Stimulated activated CD4-positive, alpha-beta T cell treated with anti-CD3 and anti-CD28 coated beads, Interleukin-15, amount 100 ng/mL, for 24 hours (primary cell): ENCODE results near the gene PSMA3.
"Not testable (repeated sequence)": the region's sequence is repeated elsewhere in the genome, so short reads cannot be mapped to it uniquely, and the experiment has no call there.

Experiments
- DNase-seq: peaks from one replicate; pipeline ENCODE4 v3.0.0-alpha.2; 2020

Gene PSMA3

DNA sequence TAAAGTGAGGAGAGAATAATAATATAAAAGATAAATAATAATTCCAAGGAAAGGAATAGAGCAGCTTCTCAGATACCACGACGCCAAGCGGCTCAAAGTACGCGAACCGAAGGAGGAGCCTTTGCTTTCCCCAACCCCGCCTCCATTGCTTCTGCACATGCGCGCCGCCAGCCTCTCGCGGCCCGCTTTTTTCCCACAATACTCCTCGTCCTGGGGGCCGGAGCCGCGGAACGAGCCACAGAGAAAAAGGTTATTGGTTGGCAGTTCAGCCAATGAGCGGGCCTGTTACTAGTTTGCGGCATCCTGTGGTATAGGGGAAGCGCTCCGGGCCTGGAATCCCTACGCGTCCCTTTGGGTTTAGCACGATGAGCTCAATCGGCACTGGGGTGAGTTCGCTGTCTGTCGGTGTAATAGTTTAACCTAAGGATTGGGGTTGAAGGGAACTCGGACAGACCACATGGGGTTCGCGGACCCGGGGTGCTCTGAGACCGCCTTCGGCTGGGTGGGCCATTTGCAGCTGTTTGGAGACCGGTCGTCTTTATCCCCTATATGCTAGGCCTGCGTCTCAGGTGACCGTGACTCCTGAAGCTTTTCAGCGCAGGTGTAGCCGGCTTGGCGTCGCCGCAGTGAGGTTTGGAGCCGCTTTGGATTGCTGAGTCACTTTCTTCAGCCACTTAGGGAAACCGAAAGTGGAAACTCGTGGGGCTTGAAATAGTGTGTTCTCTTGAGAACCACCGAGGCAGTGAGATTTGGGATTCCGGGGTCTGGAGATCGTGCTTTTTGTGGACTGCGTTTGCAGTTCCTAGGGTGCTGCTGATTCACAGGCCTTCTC lies at the start of gene PSMA3:
Gene PSMA3, plus strand, starts transcription at position 288 of the 832 bp plus-strand sequence. Its CDS starts 78 bp downstream, at position 366.
- peak; percentile 98 for DNase-seq

- no peak for DNase-seq
Measured at GRCh38 chr14:58196198-58196597, 48.4 kb upstream of the PSMA3 start.

DNA sequence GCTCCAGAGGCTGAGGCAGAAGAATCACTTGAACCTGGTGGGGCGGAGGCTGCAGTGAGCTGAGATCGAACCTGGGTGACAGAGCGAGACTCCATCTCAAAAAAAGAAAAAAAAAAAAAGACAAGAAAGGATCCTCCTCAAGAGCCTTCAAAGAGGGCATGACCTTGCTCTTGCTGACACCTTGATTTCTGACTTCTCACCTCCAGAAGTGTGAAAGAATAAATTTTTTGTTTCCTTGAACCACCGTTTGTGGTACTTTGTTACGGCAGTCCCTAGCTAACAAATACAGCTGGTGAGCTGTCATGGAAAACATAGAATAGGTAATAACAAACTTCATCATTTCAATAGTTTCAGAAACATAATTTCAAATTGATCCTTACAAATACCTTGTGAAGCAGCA lies 46.6 kb upstream of the PSMA3 start:
- DNase-seq = no peak

GRCh38 chr14:58199726-58200479 lies 44.7 kb upstream of the PSMA3 start, which contains the start of gene ACTR10:
Gene ACTR10 (plus strand): TSS chr14:58200149. CDS start chr14:58200218, 69 bp downstream.
- DNase-seq = peak; percentile 94

GRCh38 chr14:58200480-58200841 lies 44.2 kb upstream of the PSMA3 start:
- DNase-seq = no peak

GRCh38 chr14:58200846-58201245 lies 43.8 kb upstream of the PSMA3 start:
- no peak for DNase-seq

- DNase-seq = no peak
Measured at GRCh38 chr14:58213176-58213575, 31.5 kb upstream of the PSMA3 start.

DNA sequence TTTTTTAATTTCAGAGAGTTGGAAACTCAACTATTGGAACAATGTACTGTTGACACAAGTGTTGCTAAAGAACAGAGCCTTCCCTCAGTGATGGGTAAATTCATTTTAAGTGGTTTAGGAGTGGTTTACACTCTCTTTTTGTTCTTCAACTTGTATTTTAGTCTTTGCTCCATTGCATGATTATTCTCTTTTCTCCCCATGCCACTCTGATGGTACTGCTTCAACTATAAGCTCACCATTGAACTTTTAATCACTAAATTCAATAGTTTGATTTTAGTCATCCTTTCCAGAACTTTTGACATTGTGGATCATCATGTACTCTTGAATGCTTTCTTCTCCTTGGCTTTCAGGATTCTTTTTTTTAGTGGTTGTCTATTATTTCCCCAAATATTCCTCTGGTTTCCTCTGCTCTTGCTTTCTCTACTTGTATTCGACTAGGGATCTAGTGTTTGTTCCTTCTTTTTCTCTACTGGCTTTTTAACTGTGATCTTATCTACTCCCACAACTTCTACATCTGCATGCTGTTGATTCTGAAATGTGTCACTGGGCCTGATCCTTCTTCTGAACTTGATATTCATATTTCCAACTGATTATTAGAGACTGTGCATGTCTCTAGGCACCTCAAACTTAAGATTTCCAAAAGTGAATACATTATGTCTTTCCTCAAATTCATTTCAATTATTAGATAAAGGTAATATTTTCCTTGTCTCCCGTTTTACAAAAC lies 29.3 kb upstream of the PSMA3 start:
- no peak for DNase-seq

GRCh38 chr14:58216544-58216943 lies 28.1 kb upstream of the PSMA3 start:
- no peak for DNase-seq

DNA sequence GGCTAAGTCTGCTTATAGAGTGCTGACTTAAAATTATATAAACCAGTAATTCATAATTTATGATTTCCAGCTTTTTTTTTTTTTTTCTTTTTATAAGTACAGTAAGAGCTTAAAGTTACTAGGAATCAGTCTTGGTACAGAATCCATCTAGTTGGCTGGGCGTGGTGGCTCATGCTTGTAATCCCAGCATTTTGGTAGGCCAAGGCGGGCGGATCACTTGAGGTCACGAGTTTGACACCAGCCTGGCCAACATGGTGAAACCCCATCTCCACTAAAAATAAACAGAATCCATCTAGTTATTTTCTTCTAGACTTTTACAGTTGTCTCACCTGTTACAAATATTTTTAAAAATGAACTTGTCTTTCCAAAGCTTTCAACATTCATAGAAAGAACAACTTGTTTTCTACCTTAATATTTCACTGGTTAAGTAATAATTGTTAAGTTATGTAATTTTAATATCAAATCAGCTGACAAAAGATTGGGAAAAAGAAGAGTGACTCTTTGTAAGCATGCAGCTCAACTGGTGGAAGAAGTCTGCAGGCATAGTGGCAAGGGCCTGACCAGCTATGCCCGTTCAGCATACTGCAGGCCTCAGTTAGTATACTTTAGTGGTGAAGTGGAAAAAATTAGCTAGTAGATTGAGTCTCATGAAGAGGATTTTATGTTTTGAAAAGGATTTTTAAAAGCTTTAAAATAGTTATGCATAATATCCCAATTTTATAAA lies 17.4 kb upstream of the PSMA3 start:
- no peak for DNase-seq

GRCh38 chr14:58238252-58239243 lies 6.1 kb upstream of the PSMA3 start:
- DNase-seq = peak; percentile 23

DNA sequence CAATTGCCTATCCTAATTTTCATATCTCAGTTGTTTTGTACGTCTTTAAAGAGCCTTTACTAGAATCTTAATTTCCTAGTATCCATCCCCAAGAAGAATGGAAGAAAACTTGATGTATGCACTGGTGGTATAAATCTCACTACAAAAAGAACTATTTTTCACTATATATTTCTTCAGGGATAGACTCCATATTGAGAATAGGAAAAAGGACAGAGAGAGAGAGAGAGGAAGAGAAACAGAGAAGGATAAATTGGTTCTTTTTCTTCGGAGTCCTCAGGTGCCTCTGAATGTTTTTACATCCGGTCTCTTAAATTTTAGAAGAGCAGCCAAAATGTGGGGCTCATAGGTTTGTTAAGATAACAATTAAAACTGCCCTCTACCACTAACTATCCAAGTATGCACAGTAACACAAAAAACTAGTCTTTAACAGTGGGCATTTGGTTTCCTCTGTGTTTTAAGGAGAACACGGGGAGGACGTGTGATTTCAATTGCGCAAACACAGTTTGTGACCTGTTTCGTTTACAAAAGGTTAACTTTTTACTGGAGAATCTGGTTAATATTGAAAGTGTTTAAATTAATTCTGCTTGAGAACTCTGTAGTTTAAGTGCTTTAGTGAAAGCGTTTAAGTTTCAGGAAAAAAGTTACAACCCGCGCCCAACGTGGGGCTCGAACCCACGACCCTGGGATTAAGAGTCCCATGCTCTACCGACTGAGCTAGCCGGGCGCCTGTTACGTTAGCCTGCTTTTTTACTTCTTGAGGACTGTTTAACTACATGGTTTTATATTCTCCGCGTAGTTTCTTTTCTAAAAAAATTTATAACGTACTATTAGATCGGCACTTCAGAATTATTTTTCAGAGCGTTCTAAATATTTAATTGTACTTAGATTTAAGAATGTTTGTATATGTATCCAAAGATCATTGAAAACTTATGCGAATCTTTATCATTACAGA lies 5.1 kb upstream of the PSMA3 start:
- DNase-seq = peak; percentile 84

DNA sequence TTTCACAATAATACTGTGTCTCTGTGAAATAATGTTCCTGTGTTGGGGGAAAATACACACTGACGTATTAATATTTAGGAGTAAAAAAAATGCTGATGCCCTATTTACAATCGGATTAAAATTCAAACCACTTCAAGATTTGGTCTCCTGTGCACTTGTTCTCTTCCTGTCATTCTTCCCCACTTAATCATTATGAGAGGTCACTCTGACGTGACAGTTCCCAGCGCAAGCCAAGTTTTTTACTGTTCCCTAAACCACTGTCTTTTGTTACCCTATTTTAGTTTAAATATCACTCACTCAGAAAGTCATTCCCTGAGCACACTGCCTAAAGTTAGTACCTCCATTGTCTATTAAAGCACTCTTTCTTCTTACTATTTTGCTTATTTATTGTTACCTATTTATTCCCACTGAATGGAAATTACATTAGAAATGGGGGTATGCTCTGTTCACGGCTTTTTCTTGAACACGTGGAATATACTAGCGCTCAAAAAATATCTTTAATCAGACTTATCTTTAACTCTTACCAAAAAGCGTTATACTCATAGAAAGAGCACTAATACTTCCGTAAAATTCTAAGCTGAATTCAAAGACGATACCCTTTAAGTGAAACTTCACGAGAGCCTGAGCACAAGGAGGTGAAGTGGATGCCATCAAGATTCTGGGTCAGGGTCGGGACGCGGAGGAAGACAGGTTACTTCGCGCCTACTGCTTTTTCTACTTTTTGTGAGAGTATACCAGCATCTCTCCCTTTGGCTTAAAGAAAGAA lies 670 bp upstream of the PSMA3 start:
- DNase-seq = no peak

DNA sequence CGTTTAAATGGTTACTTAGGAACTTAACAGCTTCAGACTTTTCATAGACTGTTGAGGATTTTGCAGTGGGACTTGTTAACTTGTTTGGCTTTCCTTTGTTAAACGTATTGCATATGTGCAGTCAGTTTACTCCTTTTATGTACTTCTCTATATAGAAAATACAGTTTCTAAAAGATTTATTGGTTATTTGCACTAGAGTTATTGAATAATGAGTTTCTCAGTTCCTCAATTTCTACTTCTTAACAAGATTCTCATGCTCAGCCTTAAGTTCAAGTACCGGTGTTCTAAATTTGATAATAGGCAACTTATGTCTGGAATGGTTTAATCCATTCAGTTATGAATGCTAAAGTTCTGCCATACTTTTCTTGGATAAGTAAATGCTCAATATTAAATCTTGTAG lies 919 bp downstream of the PSMA3 start:
- no peak for DNase-seq

GRCh38 chr14:58249611-58250010 lies 5.0 kb downstream of the PSMA3 start:
- no peak for DNase-seq

DNA sequence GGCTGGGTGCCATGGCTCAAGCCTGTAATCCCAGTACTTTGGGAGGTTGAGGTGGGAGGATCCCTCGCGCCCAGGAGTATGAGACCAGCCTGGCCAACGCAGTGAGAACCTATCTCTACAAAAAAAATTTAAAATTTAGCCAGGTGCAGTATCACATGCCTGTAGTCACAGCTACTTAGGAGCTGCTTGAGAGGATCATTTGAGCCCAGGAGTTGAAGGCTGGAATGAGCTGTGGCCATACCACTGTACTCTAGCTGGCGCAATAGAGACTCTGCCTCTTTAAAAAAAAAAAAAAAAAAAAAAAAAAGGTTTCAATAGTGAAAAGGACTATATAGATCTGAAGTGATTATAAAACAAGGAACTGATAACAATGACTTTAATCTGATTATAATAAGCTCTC lies 13.5 kb downstream of the PSMA3 start:
- DNase-seq = no peak

DNA sequence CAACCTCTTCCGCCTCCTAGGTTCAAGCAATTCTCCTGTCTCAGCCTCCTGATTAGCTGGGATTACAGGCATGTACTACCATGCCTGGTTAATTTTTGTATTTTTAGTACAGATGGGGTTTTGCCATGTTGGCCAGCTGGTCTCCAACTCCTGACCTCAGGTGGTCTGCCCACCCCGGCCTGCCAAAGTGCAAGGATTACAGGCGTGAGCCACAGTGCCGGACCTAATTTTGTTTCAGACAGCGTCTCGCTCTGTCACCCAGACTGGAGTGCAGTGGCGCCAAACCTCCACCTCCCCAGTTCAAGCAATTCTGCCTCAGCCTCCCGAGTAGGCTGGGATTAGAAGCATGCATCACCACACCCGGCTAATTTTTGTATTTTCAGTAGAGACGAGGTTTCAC lies 17.4 kb downstream of the PSMA3 start:
- not testable (repeated sequence) for DNase-seq

DNA sequence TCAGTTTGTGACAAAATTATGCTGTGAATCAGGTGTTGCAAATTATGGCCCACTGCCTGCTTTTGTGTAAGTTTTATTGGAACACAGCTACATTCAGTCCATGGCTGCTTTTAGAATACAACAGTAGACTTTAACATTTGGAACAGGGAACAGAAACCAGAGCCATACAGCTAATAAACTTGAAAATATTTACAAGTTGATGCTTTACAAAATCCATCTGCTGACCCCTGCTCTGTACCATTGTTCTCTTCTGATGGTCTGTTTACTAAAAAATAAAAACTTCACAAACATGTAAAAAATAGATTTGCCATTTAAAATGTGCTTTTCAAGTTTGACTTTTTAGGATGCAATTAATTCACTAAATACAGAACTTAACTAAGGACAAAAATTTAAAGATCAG lies 20.8 kb downstream of the PSMA3 start:
- no peak for DNase-seq

GRCh38 chr14:58270628-58271027 lies 26.0 kb downstream of the PSMA3 start:
- no peak for DNase-seq
